GM19099 (cell line): ENCODE results near the gene ALAS1.

ENCODE experiments used
- POLR2A ChIP-seq: IDR thresholded peaks from 3 replicates; pipeline ENCODE4 v1.6.1; 2011; ENCODE audit warnings: low read depth; ENCODE audit not compliant: insufficient read length; ENCODE audit errors: extremely low read depth

Gene ALAS1

DNA sequence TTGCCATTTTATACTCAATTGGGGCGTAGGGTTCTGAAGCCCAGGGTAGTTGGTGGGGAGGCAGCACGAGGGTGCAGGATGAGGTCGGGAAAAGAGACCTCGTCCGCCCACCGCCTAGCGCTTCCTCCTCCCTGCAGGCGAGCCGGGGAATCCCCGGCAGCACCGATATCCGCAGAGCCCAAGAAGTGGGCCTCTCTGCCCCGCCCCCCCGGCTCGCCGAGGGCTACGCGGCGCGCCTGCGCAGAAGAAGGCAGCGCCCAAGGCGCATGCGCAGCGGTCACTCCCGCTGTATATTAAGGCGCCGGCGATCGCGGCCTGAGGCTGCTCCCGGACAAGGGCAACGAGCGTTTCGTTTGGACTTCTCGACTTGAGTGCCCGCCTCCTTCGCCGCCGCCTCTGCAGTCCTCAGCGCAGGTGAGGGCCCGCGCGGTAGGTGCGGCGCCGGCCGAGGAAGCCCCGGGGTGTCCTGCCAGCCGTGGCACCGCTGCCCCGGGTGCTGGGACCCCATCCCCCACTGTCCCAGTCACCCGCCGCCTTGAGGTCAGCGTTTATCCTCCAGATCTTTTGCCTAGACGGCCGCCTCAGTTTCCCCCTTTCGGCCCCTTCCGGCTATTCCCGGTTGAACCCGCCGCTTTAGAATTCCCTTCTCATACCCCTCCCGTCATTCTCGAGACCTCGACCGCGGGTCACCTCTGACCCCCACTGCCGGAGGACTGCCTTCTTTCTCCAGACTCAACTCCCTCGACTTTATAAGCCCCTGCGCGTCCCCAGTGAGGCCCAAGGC is at the start of gene ALAS1:
Gene ALAS1, plus strand, starts transcription at position 319 of the 784 bp plus-strand sequence. CDS start 1,082 bp downstream, outside the sequence.
- peak; percentile 97 for TF ChIP-seq POLR2A

DNA sequence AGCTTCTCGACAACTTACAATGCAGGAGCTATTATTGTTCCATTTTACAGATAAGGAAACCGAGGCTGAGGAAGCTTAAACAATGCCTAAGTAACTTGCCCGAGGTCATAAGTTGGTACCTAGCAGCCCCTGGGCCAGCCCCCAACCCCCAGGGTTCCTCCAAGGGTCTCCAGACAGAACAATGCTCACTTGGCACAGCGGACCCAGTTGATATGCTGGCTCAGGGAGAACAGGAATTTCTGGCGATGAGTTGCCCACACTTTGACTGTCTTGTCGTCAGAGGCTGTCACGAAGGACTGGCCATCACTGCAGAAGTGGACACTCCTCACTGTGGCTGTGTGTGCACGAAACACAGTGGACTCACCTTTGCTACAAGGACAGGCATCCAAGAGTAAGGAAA is 48.9 kb upstream of the ALAS1 start:
- TF ChIP-seq POLR2A: no peak

DNA sequence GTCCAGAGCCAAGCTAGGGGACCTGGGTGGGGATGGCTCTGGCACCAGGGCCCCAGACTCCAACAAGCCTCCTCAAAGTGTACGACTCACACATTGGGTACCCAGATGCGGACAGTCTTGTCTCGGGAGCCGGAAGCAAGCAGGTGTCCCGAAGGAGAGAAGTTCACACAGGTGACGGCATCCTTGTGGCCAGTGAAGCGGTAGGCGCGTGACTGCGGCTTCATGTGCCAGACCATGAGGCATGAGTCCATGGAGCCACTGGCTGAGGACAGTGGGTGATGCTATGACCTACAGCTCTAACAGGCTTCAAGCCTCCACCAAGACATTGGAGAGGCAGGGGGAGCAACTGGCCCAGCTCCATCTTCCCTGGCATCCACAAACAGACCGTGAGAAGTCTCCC is 48.2 kb upstream of the ALAS1 start:
- no peak for TF ChIP-seq POLR2A

DNA sequence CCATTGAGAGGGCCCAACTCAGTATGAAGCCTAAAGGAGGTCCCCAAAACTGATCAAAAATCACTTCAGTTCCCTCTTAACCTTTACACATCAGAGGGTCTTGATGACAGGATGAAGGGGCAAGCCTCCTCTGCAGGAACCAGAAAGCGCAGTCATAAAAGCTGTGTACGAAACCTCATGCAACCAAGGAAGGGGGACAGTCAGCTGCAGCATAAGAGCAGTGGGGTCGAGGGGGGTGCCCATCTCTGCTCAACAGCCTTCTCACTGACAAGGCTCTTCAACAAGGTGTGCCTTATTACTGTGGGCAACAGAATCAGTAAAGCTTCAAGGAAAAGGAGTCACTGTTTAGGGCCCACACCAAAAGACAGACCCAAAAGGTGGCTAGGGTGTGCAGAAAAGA is 47.6 kb upstream of the ALAS1 start:
- no peak for TF ChIP-seq POLR2A

DNA sequence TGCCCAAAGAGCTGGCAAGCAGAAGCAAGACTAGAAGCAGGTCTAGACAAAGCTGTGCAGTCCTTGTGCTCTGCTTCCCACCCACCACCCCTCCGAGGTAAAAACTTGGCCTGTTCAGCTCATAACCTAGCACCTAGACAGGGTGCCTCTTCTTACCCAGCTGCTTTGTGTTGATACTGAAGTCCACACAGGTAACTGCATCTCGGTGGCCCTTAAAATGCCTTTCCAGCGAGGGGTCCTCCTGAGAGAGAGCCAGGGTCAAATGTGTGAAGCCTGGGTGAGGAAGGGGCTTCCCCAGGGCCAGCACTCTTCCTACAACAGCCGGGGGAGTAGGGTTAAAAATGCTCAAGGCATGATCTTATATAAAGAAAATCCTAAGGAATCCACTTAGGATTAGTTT is 47.1 kb upstream of the ALAS1 start:
- TF ChIP-seq POLR2A: no peak

DNA sequence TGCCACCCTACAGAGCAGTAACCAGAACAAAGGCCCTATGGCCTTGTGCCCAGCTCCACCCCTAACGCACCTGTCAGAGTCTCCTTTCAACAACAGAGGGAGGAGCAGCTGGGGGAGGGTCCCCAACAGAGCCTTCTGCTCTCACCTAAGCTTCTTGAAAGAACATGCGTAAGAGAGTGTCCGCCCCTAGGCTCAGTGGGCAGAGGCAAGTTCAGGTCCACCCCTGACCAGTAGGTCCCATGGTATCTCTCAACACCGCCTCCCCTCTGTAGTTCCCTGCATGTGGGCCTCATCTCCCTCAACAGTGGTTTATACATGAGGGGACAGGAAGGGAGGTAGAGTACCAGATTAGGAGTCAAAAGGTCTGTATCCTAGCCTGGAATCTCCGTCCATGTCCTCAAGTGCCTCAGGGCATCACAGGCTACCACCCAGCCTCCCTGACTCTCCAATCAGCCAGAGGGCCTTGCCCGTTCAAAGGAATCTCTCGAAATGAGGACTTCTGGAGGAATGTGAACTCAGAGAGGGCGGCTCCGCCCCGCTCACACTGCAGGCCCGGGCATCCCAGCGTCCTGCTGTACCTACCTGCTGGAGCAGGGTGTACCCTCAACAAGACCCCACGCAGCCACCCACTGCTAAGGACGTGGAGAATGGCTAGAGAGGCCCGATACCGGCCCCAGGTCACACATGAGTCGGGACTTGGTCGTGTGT is 44.4 kb upstream of the ALAS1 start:
- TF ChIP-seq POLR2A: no peak

DNA sequence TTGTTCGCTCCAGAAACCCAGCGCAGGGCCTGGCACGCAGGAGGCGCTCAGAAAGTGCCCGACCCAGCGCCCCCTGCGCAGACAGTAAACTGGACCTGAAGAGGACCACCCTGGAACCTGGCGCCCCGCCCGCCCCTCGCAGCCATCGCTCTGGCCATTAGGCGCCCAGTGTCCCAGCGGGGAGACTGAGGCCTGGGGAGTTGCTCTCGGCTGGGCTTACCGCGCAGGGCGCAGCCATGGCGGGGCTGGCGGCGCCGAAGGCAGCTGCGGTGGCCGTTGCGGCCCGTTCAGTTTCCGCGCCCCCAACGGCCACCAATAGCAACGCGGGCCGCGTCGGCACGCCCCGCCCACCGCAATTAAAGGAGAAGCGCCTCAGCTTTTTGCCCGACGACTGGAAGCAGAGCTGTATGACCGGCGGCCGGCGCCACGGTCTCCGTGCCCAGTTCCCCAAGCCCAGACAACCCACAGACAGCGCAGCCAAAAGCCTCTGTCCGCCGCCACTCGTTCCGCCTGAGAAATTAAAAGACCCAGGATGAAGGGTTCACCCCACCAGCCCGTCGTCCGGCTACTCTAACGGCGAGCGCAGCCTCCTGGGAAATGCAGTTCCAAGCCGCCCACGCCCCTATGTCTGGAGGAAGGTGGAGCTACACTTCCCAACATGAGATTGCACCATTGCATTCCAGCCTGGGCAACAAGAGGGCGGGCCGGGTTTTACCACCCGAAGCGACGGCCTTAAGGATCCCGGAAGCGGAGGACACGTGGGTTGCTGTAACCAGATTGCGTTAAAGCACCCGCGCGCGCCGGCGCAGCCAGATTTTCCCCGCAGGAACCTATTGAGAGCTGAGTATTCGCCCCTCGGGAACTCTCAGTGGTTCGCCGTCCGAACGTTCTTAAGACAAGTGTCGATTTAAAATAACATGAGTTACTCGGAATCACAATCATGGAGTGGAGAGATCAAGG is 43.5 kb upstream of the ALAS1 start, which contains the start of gene POC1A:
Gene POC1A, minus strand, starts transcription at position 289 of the 960 bp plus-strand sequence. Its CDS starts 51 bp downstream, at position 238.
- TF ChIP-seq POLR2A: peak; percentile 65

DNA sequence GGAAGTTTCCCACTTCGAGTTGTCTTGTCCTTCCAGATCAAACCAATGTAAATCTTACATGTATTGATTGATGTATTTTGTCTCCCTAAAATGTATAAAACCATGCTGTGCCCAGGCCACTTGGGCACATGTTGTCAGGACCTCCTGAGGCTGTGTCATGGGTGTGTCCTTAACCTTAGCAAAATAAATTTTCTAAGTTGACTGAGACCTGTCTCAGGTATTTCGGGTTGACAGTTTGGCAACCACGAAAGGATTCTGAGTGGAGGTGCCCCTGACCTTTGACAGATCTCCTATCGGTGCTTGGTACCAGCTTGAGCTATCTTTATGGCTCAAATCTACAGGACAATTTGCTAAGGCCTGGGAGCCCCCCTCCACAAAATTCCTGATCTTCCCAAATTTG is 42.0 kb upstream of the ALAS1 start:
- no peak for TF ChIP-seq POLR2A

DNA sequence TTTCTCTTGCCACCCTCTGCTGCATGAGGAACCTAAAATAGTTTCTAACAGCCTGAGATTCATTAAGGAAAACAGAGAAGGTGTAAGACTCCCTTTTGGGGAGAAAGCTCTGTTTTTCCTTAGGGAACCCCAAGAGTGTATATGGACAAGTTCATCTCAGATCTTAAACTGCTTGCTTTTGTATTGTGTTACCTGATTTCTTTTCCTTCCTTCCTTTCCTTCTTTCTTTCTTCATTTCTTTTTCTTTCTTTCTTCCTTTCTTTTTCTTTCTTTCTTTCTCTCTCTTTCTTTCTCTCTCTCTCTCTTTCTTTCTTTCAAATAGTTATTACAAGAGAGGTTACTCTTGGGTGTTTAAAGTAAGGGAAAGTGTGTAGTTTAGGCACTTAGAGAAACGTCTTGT is 38.5 kb upstream of the ALAS1 start:
- TF ChIP-seq POLR2A: no peak

DNA sequence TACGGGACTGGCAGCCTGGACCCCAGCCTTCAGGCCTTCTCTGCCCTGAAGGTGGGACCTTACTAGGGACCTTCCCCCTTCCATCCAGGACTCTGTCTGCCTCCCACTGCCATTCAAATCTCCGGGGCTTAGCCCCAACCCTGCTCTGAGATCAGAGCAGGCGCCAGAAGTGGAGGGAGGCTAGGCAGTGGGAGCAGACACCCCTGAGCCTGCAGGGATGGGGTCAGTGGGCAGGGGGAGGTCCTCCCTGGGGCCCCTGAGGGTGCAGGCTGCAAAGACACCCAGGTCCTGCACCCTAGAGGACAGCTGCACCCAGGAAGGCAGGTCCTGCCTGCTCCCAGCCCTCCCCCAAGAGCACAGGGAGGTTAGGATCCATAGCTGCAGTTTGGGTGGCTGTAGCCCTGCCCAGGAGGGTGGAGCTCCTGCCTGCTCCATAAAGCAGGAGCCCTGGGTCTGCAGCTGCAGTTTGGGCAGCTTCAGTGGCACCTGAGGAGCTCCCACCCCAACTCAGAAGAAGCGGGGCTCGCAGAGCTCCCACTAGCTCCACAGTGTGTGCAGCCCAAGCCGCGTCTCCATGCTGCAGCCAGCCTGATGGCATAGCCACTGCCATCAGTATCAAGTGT is 35.6 kb upstream of the ALAS1 start:
- no peak for TF ChIP-seq POLR2A

DNA sequence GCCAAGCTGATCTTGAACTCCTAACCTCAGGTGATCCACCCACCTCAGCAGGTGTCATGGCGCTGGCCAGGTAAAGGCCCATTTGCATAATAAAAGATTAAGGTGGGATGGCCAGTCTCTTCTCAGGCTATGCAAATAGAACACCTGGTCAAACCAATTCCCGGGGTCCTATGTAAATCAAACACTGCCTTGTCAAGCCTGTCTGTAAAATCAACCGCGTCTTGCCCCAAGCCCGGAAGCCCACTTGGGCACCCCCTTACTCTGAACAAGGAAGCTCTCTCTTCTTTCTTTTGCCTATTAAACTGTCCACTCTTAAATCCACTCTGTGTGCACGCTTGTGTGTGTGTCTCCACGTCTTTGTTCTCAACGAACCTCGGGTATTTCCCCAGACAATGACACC is 30.7 kb upstream of the ALAS1 start:
- TF ChIP-seq POLR2A: no peak

DNA sequence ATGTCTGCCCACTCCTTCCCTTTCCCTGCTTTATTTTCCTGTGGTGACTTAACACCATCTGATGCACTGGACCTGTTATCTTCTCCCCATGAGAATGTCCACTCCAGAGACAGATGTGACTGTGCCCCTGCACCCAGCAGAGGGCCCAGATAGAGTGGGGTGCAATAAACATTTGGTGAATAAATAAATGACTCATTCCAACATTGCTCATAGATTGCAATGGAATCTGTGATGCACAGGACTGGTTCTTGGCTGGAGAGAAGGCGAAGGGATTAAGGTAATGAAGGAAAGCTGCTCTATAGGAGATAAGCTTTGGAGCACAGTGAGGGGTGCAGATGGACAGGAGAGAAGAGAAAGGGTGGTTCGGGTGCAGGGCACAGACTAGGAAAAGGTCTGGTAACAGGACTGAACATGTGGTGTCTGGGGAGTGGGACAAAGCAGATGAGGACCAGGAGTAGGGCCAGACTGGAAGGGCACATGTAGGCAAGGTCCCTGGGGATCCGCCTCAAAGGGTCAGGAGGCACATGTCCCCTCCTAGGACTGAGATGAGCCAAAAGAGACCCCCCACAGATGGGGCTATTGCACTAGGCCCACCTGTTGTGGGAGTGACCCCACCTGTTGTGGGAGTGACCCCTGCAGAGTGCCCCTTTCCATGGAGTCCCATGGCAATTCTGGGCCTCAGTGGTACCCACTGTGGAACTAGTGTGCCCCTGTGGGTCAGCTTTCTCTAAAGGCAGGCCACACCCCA is 26.3 kb upstream of the ALAS1 start:
- TF ChIP-seq POLR2A: no peak

DNA sequence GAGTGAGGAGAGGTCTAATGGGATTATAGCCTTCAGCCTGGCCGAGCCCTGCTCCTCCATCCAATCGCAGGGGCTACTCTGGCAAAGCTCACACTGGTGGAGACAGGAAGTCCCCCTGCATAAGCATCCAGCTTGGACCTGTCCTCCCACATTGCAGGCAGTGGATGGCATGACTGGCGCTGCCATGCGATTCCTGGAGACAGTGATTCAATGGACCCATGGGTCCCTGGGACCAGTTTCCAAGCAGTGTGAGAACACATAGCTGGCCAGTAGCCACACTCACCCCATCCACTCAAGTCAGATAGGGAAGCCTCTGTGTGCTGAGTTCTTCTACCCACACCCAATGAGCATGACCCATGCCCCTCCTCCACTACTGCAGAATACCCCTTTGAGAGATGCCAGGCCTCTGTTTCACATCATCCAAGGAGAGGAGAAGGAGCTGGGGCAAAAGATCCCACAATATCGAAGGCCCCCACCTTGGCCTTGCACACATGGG is 25.6 kb upstream of the ALAS1 start:
- TF ChIP-seq POLR2A: no peak

DNA sequence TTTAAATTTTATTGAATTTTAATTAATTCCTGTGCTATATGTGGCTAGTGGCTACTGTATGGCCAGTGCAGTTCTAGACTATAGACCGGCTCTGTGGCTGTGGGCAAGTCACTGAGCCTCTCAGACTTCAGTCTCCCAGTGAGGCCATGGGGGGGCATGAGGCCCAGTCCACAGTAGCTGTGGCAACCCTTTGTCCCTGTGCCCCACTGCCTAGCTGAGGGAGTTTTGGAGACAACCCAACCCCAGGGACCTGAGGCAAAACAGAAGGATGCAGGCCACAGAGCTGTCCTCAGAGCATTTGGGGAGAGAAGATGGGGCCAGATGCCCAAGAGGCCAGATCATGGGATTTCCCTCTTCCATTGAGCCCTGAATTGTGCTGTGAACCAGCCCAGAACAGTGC is 24.9 kb upstream of the ALAS1 start:
- no peak for TF ChIP-seq POLR2A
